GM21619 (cell line): ENCODE measurements around the gene PKD1L1.

Experiments used
- ATAC-seq: cut with Tn5 transposase; IDR thresholded peaks from one replicate; pipeline ENCODE4 v1.9.1; 2021; ENCODE audit not compliant: unreplicated experiment

PKD1L1 gene

DNA sequence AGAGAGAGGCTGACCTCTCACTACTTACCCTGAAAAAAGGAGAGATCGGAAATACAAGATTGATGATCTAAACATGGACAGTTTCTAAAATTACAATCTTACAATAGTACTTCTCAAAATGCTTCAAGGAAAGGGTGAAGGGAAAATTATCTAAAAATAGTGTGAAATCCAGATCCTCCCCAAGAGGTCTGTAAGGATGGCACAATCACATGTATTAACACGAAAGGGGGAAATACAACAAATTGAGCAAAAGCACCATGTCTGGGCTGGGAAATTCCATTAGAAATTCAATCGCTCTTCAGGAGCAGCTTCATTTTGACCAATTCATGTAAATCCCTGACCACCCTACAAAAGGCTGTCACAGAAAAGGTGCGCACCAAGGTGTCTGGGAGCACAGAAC, 67.0 kb downstream of the PKD1L1 start:
- no peak for ATAC-seq

DNA sequence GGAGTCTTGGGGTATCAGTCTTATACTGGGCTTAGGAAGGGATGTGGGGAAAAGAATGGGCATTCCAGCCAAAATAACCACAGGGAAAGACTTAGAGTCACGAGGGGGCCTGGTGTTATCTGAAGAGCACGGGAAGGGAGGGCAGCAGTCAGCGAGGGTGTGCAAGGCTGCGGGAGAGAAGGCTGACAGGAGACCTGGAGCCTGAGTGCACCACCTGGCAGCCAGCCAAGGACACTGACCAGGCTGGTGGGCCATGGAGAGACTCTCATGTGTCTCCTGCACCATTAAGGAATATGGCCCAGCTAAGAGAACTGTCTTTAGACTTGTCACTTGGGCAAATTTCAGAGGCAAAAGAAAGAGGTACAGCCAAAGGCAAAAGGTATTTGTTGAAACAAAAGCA, 69.6 kb downstream of the PKD1L1 start:
- ATAC-seq: no peak

DNA sequence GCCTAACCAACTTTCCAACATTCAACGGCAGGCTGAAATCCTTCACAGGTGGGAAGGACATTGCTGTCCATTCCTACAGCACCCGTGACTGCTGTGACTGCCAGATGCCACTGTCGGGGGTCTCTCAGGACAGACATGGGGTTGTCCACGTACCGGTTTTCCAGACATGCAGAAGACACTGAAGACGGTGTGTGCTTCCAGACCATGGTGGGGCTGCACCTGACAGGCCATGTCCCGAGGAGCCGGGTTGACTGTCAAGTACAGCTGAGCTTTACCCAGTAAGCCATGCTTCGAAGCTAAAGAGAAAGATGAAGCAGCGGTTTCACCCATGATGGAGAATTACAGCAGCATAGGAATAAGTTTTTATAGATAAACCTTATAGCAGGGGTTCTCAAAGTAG, 70.9 kb downstream of the PKD1L1 start:
- ATAC-seq: no peak

DNA sequence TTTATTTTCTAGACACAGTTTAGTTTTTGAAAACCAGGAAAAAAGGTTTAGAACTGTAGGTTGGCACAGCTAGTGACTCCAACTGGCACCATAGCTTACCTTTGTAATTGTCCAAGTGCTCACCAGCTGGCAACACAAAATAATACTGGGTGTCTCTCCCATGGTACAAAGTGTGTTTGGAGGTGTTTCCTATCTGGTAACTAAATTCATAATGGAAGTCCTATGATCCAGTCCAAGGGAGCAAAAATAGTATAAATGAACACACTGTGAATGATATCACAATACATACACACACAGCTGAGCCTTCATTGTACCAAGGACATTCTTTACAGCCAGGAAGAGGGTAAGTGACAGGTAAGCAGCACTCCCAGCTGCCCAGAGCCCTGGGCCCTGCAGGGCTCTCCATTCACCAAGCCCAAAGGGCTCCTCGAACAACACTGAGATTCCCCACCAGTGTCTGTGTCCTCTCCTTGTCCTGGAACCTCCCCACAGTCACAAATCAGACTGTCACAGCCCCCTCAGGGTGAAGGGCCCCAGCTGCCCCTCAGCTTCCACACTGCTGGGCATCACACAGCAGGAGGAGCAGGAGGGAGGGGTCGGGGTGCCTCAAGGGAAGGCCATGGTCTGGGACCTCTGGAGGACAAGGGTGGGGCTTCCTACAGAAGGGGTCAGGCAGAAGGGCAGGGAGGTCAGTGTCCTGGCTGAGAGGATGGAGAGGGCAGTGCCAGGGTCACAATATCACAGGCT, 72.1 kb downstream of the PKD1L1 start:
- ATAC-seq: no peak

DNA sequence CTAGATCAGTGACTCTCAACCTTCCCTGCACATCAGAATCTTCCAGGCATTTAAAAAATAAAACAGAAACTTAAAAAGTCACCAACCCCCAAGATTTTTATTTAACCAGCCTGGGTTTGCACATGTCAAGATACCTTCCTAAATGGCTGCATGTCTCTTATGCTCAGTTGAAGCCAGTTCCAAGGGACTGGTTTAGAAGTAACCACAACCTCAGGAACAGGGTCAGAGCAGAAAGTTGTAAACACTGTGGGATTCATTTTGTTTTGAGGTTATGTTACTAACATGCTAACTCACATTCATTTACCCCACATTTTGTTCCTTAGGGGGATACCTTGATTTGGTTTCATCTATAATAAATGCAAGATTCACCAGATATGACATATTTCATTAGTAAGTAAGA, 72.9 kb downstream of the PKD1L1 start:
- ATAC-seq: no peak

DNA sequence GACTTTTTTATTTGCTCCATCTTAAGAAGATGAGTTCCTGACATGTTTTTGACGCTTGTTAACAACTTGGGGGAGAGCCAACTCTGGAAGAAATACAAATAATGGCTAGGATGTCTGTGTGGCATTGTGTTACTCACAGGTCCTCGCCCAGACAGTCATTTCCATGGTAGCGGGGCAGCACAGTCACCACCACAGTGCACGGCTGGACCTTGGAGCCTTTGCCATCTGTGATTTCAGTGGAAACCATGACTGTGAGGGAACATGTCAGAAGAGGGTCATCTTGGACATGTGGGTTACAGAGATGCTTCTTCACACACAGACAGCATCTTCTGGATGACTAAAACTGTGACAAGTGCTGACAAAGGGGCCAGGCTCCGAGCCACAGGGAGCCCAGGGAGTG, 74.5 kb downstream of the PKD1L1 start:
- ATAC-seq: no peak

DNA sequence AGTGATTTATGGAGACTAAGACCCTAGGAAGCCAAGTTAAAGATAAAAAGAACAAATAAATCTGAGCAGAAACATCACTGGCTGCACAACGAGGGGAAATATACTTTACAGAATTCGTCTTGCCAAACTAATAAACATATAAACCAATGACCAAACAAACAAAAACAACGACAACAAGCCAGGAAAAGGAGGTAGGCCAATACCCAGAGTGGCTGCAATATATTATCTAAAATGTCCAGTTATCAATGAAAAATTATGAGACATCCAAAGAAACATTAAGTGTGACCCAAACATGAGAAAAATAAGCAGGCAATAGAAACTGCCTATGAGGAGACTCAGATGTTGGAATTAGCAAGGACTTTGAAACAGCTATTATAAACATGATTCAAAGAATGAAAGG, 81.0 kb downstream of the PKD1L1 start:
- no peak for ATAC-seq

DNA sequence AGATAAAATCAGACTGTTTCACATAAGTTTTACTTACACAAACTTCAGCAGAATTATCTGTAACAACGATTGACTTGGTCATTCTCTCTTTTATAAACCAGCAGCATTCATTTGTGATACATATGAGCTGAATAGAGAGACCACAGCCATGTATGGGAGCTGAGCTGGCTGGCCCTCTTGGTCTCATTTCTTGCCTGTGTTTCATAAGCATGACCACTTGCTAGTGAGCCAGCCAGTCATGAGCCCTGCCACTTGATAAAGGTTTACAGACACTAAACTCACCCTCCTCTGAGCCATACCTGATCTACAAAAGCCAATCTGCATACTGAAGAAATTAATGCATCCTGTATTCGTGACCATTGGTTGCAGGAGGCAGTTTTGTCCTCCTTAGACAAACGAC, 82.1 kb downstream of the PKD1L1 start:
- no peak for ATAC-seq

DNA sequence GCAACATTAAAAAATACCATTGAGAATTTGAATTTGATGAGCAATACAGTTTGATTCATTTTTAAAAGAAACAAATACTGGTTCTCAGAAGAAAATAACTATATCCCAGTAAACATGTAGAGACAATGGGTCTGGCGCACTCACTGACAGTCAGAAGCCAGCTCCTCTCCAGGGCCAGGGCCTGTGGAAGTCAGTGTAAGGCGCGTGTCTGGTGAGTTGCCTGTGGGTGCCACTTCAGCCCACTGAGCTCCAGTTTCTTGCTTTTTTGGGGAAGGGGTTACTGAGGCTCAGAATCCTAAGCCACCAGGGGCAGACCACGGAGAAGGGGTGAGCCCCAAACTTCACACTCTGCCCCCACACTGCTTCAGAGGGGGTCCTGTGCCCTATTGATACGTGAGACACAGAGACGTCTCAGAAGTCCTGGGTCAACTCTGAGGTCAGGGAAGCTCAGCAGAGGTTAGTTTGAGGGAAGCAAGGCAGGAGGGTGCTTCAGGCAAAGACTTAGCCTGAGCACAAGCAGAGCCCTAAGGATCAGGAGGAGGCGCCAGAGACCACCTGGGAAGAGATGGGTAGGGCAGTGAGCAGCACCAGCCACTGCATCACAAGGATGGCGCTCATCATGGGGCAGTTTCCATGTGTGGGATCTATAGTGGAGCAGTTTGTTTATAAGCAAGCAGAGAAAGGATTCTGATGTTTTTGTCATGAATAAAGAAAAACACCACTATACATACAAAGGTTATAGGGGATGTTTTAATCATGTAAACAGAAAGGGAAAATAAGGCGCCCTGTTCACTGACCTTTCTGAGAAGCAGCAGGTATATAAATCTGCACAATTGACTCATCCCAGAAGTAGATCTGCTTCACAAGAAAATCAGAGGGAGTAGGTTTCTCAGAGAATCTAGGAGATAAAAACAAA, 95.7 kb downstream of the PKD1L1 start:
- no peak for ATAC-seq

DNA sequence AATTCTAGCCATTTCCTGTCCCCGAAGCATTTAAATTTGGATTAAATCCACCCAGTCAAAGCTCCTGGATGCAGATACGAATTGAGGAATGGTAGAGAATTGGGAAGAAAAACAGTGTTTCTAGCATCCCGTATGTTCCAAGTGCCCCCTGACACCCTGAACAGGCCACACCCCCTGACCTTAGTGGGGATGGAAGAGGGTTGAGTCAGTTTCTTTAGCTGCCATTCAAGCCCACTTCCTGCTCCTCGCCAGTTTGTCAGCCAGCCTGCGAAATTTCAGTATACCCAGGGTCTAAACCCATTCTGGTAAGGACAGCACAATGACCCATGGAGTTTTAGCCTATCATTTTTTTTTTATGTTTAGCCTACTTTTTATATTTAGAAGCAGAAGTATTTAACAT, 101.1 kb downstream of the PKD1L1 start:
- ATAC-seq: no peak

DNA sequence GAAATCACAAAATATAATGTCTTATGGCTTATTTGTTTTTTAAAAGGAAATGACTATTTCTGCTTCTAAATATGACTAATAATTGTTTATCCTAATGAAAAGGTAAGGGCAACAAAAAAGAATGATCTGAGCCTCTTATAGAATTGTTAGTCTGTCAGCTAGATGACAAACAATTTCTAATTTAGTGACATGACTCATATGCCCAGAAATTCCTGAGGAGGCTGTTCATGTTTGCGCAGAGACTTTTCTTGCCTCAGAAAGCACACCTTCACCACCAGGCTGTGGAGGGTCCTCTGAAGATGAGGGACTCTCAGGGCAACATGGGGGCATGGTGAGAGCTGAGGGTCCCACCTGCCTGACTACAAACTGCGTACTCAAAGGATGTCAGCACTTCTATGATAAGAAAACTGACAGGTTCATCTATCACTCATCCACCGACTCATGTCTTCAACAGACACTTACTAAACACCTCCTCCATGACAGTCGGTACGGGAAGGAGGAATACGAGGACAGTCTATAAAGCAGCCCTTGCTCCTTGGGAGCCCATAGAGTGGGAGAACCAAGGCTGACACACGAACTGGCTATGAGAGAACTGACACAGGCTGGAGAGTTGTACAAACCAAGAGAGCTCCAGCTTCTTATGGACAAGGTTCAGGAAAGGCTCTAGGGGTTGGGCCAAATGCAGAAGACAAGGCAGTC, 102.0 kb downstream of the PKD1L1 start:
- no peak for ATAC-seq

DNA sequence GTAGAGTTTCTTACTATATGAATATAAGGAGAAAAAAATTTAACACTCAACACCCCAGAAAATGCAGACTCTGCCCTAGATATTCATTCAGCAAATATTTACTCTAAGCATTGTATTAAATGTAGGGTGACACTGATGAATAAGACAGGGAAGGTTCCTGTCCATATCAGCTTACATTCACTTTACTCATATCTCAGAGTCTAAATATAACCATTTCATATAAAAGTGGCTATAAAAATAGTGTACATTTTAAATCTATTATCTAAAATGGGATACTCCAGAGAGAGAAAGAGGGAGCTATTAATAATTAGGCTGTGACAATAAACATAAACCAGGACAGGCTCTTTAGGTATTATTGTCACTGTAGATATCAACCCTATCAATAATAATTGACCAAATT, 104.0 kb downstream of the PKD1L1 start:
- ATAC-seq: no peak

DNA sequence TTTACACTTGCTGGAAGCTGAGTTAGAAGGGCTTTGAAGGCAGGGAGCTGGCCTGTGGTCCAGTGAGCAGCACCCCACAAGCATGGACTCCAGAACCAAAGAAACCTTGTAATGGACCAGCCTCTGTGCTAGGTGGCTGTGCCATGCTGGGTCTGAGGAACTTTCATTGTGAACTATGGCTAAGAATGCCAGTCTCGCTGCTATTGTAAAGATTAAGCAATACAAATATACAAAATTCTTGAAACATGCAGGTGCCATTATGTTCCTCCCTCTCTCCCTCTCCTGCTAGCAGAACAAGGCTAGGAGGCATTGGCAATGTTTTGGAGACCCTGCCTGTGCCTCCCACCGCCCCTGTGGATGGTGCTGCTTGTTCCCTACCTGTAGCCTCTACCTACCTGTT, 105.0 kb downstream of the PKD1L1 start:
- no peak for ATAC-seq

DNA sequence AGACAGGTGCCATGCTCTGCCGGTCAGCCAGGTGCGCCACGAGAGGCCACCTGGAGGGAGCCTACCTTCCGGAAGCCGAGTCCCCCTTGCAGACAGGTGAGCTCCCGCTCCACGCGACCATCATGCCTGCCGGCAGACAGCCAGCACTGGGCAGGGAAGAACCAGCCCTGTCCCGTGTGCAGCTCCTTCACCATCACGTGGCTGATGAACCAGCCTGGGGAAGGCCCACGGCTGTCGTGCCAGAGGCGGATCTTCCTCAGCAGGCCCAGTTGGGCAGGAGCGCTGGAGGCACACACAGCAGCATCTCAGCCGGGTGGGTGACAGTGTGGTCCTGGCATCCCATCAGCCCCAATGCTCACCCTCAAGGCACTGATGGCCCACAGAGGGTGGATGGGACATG, 108.9 kb downstream of the PKD1L1 start:
- no peak for ATAC-seq

DNA sequence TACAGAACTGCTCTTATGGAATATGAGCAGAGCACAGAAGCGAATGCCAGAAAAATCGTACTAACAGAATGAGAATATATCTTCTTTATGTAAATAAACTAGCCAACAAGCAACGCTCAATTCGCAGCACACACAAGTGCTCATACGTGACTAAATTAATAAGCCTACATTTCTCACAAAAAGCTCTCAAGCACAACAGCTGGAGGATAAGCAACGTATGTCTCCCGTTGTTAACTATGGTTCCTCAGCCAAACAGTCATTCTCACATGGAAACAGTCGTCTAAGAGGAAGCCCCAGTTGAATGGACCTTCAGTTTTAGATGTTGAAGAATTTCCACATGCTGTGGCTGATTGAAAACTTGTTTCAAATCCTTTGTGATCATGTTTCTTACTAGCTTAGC, 110.4 kb downstream of the PKD1L1 start:
- no peak for ATAC-seq

DNA sequence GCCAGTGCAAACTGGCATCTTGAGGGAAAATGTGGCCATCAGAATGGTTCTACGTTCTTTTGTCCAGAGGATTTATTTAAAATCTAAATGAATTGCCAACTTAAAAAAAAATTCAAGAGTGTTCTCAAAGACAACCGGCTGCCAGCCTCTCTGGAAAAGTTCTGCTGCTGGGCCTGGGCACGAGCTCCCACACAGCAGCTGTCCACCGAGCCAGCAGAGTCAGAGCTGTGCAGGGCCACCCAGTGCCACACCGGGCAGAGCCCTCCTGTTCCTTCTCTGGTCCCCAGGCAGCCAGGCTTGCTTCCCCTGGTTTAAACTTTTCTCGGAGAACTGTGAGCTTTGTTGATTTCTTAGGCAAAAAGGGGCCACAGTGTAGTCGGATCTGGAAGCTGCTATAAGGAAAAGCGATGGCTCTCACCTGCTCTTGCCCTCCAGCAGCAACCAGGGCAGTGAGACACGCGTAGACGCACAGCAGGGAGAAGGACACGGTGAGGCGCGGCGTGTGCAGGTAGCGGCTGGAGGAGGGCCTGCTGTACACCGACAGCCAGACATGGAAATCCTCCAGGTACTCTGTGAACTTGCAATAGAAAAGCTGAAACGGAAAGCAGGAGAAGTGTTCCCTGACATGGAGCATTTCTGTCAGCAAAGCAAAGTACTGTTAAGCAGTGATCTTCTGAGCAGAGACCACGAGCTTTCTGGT, 111.6 kb downstream of the PKD1L1 start:
- ATAC-seq: no peak

DNA sequence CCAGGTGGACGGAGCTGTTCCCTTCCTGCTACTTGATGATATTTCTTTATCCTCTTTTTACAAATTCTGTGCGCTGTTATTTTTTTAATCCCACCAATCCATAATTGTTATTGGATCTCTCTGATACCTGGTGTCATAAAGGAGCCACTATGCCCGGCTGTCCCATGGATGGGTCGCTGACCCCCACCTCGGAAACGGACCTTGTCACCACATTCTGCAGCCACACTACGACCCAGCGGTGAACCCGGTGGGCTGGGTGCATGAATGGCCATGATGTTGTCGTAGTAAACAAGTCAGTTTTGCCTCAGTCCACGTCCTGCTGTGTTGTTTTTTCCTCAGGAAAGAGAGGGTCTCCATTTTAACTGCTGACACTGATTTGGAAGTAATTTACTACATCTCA, 112.2 kb downstream of the PKD1L1 start:
- ATAC-seq: no peak

DNA sequence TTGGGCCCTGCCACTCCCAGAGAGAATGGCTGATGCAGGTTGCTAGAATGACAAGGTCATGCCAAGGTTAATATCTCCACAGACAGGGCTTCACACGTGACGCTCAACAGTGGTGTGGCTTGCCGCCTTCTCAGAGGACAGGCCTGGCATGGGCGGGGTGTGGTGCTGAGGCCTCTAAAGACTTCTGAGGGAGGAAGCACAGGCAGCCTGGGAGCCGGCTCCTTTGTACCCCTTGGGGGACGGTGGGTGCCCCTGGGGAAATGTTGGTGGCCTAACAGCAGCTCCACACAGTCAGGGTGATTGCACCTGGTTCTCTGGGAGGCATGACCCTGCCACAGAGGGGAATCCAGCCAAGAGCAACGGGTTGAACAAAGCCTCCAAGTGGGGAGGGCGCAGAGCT, 115.1 kb downstream of the PKD1L1 start:
- ATAC-seq: peak; percentile 65

DNA sequence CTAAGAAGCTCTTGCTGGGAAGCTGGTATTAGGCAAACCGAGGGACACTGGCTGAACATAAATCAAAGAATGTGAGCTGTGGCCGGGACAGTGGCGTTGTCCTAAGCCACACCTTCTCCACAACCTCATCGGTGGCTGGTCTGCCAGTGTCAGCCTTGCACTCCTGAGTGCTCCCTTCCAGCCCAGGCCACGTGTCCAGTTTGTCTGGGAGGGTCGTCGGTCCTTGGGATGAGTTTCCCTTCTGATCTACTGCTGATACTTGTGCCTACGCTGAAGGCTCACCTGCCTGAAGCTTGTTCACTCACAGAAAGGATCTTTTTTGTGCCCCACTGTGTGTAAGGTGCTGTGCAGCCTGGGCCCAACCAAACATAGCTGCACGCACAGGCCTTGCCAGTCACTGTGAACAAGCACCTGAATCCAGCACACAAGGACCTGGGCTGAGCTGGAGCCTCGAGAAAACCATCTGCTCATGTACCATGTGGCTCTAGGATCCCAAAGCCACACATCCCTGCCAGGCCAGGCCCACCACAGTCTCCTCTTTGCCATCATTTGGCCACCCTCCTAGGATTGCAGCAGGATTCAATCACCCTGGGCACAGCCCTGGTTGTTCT, 116.1 kb downstream of the PKD1L1 start:
- ATAC-seq: no peak

DNA sequence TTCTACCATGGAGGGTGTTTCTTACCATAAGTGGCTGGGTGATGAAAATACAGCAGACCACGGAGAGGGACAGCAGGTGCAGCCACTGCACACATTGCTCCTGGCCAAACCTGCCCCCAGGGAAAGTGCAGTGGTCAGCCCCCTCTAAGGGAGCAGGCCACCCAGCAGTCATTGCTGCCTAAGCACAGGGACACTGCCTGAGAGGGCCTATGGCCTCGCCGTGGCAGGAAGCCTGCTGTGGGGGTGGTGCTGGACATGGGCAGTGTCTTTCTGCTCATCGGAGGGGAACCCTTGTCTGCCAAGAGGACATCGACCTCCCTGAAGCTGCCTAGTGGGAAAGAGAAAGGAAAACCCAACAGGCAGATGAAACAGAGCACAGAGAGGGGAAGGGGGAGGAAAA, 118.3 kb downstream of the PKD1L1 start:
- ATAC-seq: no peak

DNA sequence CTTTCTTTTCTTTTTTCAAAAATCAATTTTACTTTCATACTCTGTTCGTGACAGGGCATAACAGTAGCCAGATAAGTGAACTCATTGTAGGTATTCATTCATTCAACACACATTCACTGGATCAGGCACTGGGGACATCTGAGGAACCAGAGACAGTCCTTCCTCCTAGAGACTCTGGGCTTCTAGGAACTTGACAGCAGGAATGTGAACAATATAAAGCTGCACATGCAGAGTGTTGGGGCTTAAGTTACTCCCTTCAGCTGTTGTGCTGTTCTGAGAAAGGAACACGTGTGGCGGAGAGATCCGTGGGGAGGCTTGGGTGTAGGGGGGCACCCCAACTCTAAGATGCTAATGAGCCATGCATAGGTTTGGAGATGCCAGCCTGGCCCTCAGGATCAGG, 120.4 kb downstream of the PKD1L1 start:
- ATAC-seq: no peak
